SU-DHL-6 (cell line): ENCODE measurements around the gene GPSM1.

Experiments
- H2AFZ ChIP-seq: fragments of 200-600 bp; sonication (generic); 2 replicates; pipeline ENCODE4 v1.6.1; 2014; ENCODE audit warnings: low read depth, mild to moderate bottlenecking, moderate library complexity, mixed read lengths, antibody characterized with exemption, low read length; ENCODE audit not compliant: severe bottlenecking
- H3F3A ChIP-seq: fragments of 200-600 bp; shearing (Covaris generic); 2 replicates; pipeline ENCODE4 v1.6.0; 2016; ENCODE audit warnings: antibody characterized with exemption, mild to moderate bottlenecking; ENCODE audit not compliant: insufficient read depth
- H3K27ac ChIP-seq: fragments of 200-600 bp; sonication (generic); 2 replicates; pipeline ENCODE4 v1.5.1; 2016; ENCODE audit warnings: low read depth, mild to moderate bottlenecking, low read length, moderate library complexity, mixed read lengths
- H3K27me3 ChIP-seq: fragments of 200-600 bp; sonication (generic), shearing (Covaris generic); 2 replicates; pipeline ENCODE4 v1.6.0; 2014; ENCODE audit warnings: mild to moderate bottlenecking, low read length
- H3K36me3 ChIP-seq: fragments of 200-600 bp; sonication (generic); 2 replicates; pipeline ENCODE4 v1.6.1; 2014; ENCODE audit warnings: mild to moderate bottlenecking, low read length, mixed read lengths
- H3K4me2 ChIP-seq: fragments of 300-600, 200-600 bp; shearing (Covaris generic), sonication (generic); 2 replicates; pipeline ENCODE4 v1.6.0; 2014; ENCODE audit warnings: low read length, low read depth, mild to moderate bottlenecking; ENCODE audit not compliant: poor library complexity, severe bottlenecking
- H3K4me3 ChIP-seq: fragments of 200-600 bp; sonication (generic); 2 replicates; pipeline ENCODE4 v1.5.1; 2014; ENCODE audit warnings: antibody characterized with exemption, low read length, mild to moderate bottlenecking, mixed read lengths; ENCODE audit not compliant: insufficient read depth, poor library complexity, severe bottlenecking
- H3K79me2 ChIP-seq: fragments of 200-600 bp; sonication (generic); 2 replicates; pipeline ENCODE4 v1.6.1; 2014; ENCODE audit warnings: mild to moderate bottlenecking, low read length, moderate library complexity; ENCODE audit not compliant: insufficient read depth
- H3K9ac ChIP-seq: fragments of 200-600 bp; sonication (generic); 2 replicates; pipeline ENCODE4 v1.7.0; 2014; ENCODE audit warnings: mild to moderate bottlenecking, low read length
- H3K9me2 ChIP-seq: fragments of 200-600 bp; sonication (generic); replicated peaks from 2 replicates; pipeline ENCODE4 v1.6.1; 2014; ENCODE audit warnings: low read length; ENCODE audit not compliant: insufficient read depth
- H3K9me3 ChIP-seq: fragments of 200-600 bp; sonication (generic); 2 replicates; pipeline ENCODE4 v1.6.1; 2014; ENCODE audit warnings: low read length, mixed read lengths; ENCODE audit not compliant: insufficient read depth
- H4K20me1 ChIP-seq: fragments of 200-600 bp; sonication (generic); 2 replicates; pipeline ENCODE4 v1.6.1; 2014; ENCODE audit warnings: low read depth, mild to moderate bottlenecking, antibody characterized with exemption, low read length, moderate library complexity, mixed read lengths
- CTCF ChIP-seq: fragments of 200-600 bp; sonication (generic); IDR thresholded peaks from one replicate; pipeline ENCODE4 v1.5.1; 2017; ENCODE audit warnings: antibody characterized with exemption, mild to moderate bottlenecking, low read length, moderate library complexity; ENCODE audit not compliant: insufficient read depth, poor library complexity, severe bottlenecking
- EZH2phosphoT487 ChIP-seq: fragments of 200-600 bp; sonication (generic), shearing (Covaris generic); conservative IDR thresholded peaks from 2 replicates; pipeline ENCODE4 v1.6.1; 2018; ENCODE audit warnings: mild to moderate bottlenecking, antibody characterized with exemption, low read length, moderate library complexity, mixed read lengths

GPSM1 gene

GRCh38 chr9:136309806-136310220, 17.5 kb upstream of the GPSM1 start:
- Histone ChIP-seq H3K4me3 (no peak overlapping the region), H2AFZ (no peak overlapping the region), H3K27me3 (no peaks in the 10 kb centered on the region), H3K27ac (no peak overlapping the region), H4K20me1 (no peaks in the 10 kb centered on the region), H3K9me2 (no peaks in the 10 kb centered on the region), H3K9ac (no peak overlapping the region), H3K36me3 (no peaks in the 10 kb centered on the region), H3K9me3 (peaks cover 16% of the 10 kb centered on the region; the same call in 1 of the 2 replicates), H3F3A (0 out of 2 replicates have a peak, but pooled peaks cover 6% of the 10 kb centered on the region), H3K79me2 (no peaks in the 10 kb centered on the region), H3K4me2 (no peak overlapping the region)
- TF ChIP-seq CTCF: no peak
- no peak for TF ChIP-seq EZH2phosphoT487

GRCh38 chr9:136310273-136311030, 16.9 kb upstream of the GPSM1 start:
- no peak overlapping the region for H3K9ac ChIP-seq
- H3K9me2 ChIP-seq: no peaks in the 10 kb centered on the region
- no peaks in the 10 kb centered on the region for H3K79me2 ChIP-seq
- H2AFZ ChIP-seq: no peak overlapping the region
- H3K4me3 ChIP-seq: no peak overlapping the region
- no peaks in the 10 kb centered on the region for H4K20me1 ChIP-seq
- H3K27me3 ChIP-seq: no peaks in the 10 kb centered on the region
- H3K27ac ChIP-seq: no peak overlapping the region
- no peak overlapping the region for H3K4me2 ChIP-seq
- TF ChIP-seq CTCF: no peak
- no peak for TF ChIP-seq EZH2phosphoT487
- 0 out of 2 replicates have a peak, but pooled peaks cover 6% of the 10 kb centered on the region for H3F3A ChIP-seq
- no peaks in the 10 kb centered on the region for H3K36me3 ChIP-seq
- H3K9me3 ChIP-seq: peaks cover 22% of the 10 kb centered on the region; the same call in 1 of the 2 replicates

- Histone ChIP-seq H3K9me3 (peaks cover 27% of the 10 kb centered on the region; the same call in 1 of the 2 replicates), H3K4me3 (no peak overlapping the region), H3K36me3 (no peaks in the 10 kb centered on the region), H4K20me1 (no peaks in the 10 kb centered on the region), H3K79me2 (no peaks in the 10 kb centered on the region), H3K4me2 (no peak overlapping the region), H3F3A (0 out of 2 replicates have a peak, but pooled peaks cover 6% of the 10 kb centered on the region), H2AFZ (no peak overlapping the region), H3K9ac (no peak overlapping the region), H3K27me3 (no peaks in the 10 kb centered on the region), H3K9me2 (no peaks in the 10 kb centered on the region), H3K27ac (no peak overlapping the region)
- TF ChIP-seq CTCF: no peak
- TF ChIP-seq EZH2phosphoT487: no peak
Measured at GRCh38 chr9:136311051-136312008, 16.0 kb upstream of the GPSM1 start.
